Kidney epithelial cell (primary cell): ENCODE data around the gene TPTE2. TPM values are rescaled to one million over a fixed set of nuclear protein-coding genes. Genes with fewer than 3 reads are reported as not detected.
"Not testable (repeated sequence)": the region's sequence is repeated elsewhere in the genome, so short reads cannot be mapped to it uniquely, and the experiment has no call there.

Experiments used
- DNase-seq: peaks from one replicate; pipeline ENCODE4 v3.0.0-alpha.2; 2010; ENCODE audit warnings: low read depth
- H3K27me3 ChIP-seq: 2 replicates; pipeline ENCODE4 v1.6.0; 2011; ENCODE audit warnings: low read length; ENCODE audit not compliant: control insufficient read depth, insufficient read depth
- H3K36me3 ChIP-seq: 2 replicates; pipeline ENCODE4 v1.5.1; 2011; ENCODE audit warnings: low read length; ENCODE audit not compliant: control insufficient read depth, insufficient read depth
- H3K4me3 ChIP-seq: 2 replicates; pipeline ENCODE4 v1.5.1; 2011; ENCODE audit warnings: low read depth, mild to moderate bottlenecking, control low read depth, low read length
- total RNA-seq: library from RNA; depleted of rRNA; stranded (reverse); fragments of >200 nt; gene quantifications from 2 replicates; pipeline ENCODE4 v1.2.3, GENCODE V29; 2015
- TF ChIP-seq, protein P1 (sequence below): IDR thresholded peaks from 2 replicates; pipeline ENCODE4 v1.5.1; 2011; ENCODE audit warnings: mild to moderate bottlenecking, moderate library complexity, low read length, control low read depth, inconsistent platforms; ENCODE audit not compliant: insufficient read depth, poor library complexity, severe bottlenecking

Gene TPTE2
- total RNA-seq, 1 donor from 2014 or later: 0.29 TPM

DNA sequence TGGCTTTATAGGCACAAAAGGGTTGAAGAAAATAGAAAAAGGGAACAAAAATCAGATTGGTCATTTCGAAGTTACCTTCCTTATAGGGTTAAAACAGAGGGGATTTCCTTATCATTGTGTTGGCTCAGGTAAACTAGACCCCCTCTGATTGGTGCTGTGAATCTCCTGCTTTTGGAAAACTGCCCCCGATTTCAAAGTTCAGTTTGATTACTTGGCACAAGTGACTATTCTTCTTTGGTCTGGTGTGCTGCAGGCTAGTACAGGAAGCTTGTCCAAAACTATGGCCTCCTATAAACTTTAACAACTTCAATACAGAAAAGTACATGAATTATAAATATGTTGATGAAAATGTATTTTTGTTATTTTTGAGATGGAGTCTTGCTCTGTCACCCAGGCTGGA lies 13.9 kb upstream of the TPTE2 start:
- H3K27me3 ChIP-seq: no peaks in the 10 kb centered on the region
- DNase-seq: no peak
- no peaks in the 10 kb centered on the region for H3K36me3 ChIP-seq
- H3K4me3 ChIP-seq: no peak overlapping the region
- TF ChIP-seq, protein P1, sequence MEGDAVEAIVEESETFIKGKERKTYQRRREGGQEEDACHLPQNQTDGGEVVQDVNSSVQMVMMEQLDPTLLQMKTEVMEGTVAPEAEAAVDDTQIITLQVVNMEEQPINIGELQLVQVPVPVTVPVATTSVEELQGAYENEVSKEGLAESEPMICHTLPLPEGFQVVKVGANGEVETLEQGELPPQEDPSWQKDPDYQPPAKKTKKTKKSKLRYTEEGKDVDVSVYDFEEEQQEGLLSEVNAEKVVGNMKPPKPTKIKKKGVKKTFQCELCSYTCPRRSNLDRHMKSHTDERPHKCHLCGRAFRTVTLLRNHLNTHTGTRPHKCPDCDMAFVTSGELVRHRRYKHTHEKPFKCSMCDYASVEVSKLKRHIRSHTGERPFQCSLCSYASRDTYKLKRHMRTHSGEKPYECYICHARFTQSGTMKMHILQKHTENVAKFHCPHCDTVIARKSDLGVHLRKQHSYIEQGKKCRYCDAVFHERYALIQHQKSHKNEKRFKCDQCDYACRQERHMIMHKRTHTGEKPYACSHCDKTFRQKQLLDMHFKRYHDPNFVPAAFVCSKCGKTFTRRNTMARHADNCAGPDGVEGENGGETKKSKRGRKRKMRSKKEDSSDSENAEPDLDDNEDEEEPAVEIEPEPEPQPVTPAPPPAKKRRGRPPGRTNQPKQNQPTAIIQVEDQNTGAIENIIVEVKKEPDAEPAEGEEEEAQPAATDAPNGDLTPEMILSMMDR: no peak

DNA sequence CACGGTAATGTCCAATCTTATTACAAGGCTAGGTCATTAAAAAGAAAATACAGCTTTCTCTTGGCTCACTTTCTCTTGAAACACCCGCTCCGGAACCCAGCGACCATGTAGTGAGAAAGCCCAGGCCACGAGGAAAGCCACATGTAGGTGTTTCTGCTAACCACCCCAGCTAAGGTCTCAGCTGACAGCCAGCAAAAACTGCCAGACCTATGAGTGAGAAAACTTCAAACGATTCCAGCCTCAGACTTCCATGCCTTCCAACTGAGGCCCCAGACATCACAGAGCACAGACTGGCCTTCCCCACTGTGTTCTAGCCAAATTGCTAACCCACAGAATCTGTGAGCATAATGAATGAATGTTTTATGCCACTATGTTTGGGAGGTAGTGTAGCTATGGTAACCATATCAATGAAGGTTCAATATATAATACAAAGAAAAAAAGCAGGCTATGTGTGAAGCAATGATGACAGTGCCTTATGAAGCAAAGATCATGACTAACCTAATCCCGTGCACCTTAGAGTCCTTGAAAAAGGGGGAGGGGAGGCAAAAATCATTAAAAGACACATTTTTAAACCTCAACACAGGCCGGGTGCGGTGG lies 11.9 kb upstream of the TPTE2 start:
- no peaks in the 10 kb centered on the region for H3K36me3 ChIP-seq
- no peak overlapping the region for H3K4me3 ChIP-seq
- TF ChIP-seq, protein P1: no peak
- DNase-seq: no peak
- H3K27me3 ChIP-seq: no peaks in the 10 kb centered on the region

DNA sequence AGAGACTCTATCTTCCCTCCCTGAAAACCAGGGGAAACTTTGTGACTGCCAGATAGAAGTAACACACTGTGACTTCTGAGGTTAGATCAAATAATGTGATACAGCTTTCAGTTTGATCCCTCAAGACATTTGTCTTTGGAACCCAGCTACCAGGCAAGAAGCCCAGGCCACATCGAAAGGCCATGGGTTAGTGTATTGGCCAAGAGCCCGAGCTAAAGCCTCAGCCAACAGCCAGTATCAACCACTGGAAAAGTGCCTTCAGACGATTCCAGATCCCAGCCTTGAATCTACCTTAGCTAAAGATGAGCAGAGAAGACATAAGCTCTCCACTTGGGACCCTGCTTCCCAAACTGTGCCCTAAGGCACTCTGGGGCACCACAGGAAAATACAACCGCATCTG lies 10.9 kb upstream of the TPTE2 start:
- no peaks in the 10 kb centered on the region for H3K27me3 ChIP-seq
- TF ChIP-seq, protein P1: no peak
- DNase-seq: no peak
- no peaks in the 10 kb centered on the region for H3K36me3 ChIP-seq
- no peak overlapping the region for H3K4me3 ChIP-seq

DNA sequence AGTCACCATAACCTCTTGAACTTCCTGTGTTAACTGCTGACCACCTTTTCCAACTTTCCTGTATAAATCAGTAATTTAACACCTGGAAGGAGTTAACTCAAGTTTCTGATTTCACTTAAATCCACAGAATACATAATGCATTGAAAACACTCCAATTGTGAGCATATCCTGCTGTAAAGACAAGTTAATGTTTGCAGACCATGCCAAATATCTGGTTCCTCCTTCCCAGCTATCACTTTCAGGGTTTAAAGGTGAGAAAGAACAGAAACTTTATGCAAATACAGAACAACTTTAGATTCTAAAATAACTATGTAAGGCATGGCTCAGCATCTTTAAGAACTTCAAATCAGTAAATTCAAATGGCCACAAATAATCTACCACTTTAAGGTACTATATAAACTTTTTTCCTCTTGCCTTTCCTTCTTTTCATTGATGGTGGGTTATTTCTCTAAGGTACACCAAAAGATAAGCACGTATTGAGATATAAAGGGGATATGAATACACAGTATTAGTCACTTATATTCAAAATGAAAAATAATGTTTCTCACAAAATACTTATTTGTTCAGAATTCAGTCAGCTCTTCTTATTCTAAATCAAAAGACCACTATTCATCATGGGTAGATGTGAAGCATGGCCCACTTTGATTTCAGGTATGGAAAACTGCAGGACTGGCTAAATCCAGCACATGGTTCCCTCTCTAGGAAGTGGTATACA lies 6.6 kb upstream of the TPTE2 start:
- no peaks in the 10 kb centered on the region for H3K27me3 ChIP-seq
- H3K36me3 ChIP-seq: no peaks in the 10 kb centered on the region
- H3K4me3 ChIP-seq: no peak overlapping the region
- TF ChIP-seq, protein P1: no peak
- no peak for DNase-seq

DNA sequence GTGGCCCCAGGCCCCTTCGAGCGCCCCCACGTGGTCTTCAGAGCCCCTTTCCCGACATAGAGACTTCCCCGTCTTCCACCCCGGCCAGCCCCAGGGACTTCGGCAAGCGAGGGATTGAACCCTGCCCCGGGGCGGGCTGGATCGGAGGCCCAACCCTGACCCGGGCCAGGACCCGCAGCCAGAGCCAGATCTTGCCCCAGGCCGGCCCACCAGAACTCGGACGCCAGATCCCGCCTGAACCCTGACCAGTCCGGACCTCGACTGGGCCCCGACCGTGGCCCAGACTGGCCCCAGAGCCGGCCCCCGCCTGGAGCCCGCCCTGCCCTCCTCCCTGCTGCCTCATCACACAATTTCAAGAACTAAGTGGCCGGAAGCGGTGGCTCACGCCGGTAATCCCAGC lies 253 bp upstream of the TPTE2 start:
- no peak for DNase-seq
- no peaks in the 10 kb centered on the region for H3K27me3 ChIP-seq
- H3K4me3 ChIP-seq: no peak overlapping the region
- no peaks in the 10 kb centered on the region for H3K36me3 ChIP-seq
- TF ChIP-seq, protein P1: no peak

DNA sequence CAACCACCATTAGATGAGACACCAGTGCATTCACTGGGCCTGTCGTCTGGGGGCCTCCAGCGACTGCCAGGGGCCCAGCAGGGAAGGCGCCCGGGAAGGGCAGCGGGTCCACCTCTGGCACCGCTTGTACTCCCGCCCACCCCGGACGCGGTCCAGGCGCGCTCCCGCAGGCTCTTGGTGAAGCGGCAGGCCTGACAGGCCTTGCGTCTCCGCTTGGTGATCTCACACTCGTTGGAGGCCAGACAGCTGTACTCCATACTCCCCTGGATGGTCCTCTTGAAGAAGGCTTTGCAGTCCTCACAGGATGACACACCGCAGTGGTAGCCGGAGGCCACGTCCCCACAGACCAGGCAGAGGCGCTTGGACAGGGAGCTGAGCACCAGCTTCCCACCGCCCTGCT lies 660 bp downstream of the TPTE2 start:
- H3K27me3 ChIP-seq, H3K36me3 ChIP-seq, DNase-seq, H3K4me3 ChIP-seq: not testable (repeated sequence)

DNA sequence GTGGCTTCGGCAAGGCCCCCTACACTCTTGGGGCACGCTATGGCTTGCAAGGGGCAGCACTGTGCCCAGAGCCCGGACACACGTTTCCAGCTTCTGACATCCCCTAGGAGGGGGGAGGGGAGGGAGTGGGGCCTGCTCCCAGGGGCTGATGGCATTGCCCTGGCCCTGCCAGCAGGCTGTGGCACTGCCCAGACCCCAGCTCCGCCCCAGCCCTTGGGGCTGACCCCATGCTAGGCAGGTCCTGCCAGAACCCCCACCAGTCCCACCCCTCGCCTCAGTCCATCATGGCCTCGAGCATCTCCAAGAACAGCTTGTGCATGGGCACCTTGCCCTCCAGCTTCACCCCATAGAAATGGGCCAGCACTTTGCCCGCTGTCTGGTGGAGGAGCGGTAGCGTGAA lies 1.6 kb downstream of the TPTE2 start:
- H3K27me3 ChIP-seq, H3K4me3 ChIP-seq, H3K36me3 ChIP-seq, DNase-seq: not testable (repeated sequence)

DNA sequence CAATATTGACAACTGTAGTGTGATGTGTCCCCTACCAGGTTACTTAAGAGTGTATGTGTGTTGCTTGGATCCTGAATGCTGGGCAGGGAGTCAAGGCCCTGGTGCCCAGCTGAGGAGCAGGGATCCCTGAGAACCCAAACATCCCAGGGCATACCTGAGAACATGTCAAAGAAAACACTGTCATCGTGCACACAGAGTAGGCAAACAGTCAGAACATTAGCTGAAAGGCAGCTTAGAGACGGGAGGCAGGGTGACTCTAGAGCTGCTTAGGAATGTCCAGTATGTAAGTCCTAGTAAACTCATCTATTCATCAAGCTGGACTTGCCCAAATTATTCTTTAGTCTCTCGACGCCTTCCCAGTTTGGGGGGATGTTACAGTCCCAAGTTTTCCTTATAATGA lies 4.0 kb downstream of the TPTE2 start:
- not testable (repeated sequence) for H3K4me3 ChIP-seq, DNase-seq, H3K27me3 ChIP-seq, H3K36me3 ChIP-seq

DNA sequence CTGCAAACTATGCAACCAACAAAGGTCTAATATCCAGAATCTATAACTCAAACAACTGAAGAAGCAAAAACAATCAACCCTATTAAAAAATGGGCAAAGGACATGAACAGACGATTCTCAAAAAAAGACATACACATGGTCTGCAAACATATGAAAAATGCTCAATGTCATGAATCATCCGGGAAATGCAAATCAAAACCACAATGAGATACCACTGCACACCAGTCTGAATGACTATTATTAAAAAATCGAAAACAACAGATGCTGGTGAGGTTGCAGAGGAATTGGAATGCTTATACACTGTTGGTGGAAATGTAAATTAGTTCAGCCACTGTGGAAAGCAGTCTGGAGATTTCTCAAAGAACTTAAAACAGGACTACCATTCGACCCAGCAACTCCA lies 12.1 kb downstream of the TPTE2 start:
- not testable (repeated sequence) for H3K27me3 ChIP-seq, H3K4me3 ChIP-seq, DNase-seq, H3K36me3 ChIP-seq

DNA sequence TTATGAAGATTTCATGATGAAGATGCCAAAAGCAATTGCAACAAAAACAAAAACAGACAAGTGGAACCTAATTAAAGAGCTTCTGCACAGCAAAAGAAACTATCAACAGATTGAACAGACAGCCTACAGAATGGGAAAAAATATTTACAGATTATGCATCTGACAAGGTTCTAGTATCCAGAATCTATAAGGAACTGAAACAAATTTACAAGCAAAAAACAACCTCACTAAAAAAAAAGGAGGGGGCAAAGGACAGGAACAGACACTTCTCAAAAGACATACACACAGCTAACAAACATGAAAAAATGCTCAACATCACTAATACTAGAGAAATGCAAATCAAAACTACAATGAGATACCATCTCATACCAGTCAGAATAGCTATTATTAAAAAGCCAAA lies 35.7 kb downstream of the TPTE2 start:
- DNase-seq: not testable (repeated sequence)

More for the DNA sequence above, 35.7 kb downstream of the TPTE2 start:
- not testable (repeated sequence) for H3K4me3 ChIP-seq, H3K36me3 ChIP-seq, H3K27me3 ChIP-seq
